Ectodermal cell (in vitro differentiated cells): ENCODE data around the gene GNG2.
A peak's percentile ranks its signal among the peaks of the same experiment; 100 is the strongest.

Experiments
- H3K27ac ChIP-seq: 2 replicates; pipeline ENCODE4 v1.7.0; 2013; ENCODE audit warnings: mild to moderate bottlenecking, low read depth, low read length; ENCODE audit not compliant: insufficient read depth, poor library complexity, severe bottlenecking
- H3K27me3 ChIP-seq: 2 replicates; pipeline ENCODE4 v1.7.0; 2013; ENCODE audit warnings: mild to moderate bottlenecking, low read length; ENCODE audit not compliant: insufficient read depth, control insufficient read depth, poor library complexity, severe bottlenecking
- H3K36me3 ChIP-seq: one replicate; pipeline ENCODE4 v1.7.0; 2013; ENCODE audit warnings: low read length; ENCODE audit not compliant: control insufficient read depth, insufficient read depth
- H3K4me1 ChIP-seq: one replicate; pipeline ENCODE4 v1.7.0; 2013; ENCODE audit warnings: low read length; ENCODE audit not compliant: control insufficient read depth, insufficient read depth
- H3K4me3 ChIP-seq: 2 replicates; pipeline ENCODE4 v1.7.0; 2013; ENCODE audit warnings: low read depth, low read length, control low read depth; ENCODE audit not compliant: insufficient read depth
- H3K9me3 ChIP-seq: 2 replicates; pipeline ENCODE4 v1.7.0; 2013; ENCODE audit warnings: mild to moderate bottlenecking, low read length, moderate library complexity; ENCODE audit not compliant: control insufficient read depth
- WGBS, 2 experiments: methylation state at CpG; one replicate each; pipeline ENCODE4 v1.1.7; 2013; ENCODE audit warnings: missing lambda C conversion rate in 2 of 2; 5-methylcytosine and 5-hydroxymethylcytosine counted together

GNG2 gene

GRCh38 chr14:51981218-51981854 lies 120.9 kb downstream of the GNG2 start:
- Histone ChIP-seq H3K27ac (no peak overlapping the region), H3K4me1 (no peaks in the 10 kb centered on the region), H3K4me3 (no peak overlapping the region), H3K9me3 (no peaks in the 10 kb centered on the region), H3K27me3 (no peaks in the 10 kb centered on the region), H3K36me3 (no peaks in the 10 kb centered on the region)
- WGBS, 2 experiments = 95 to 96% methylated on average over 4 of the region's 4 CpGs

GRCh38 chr14:51988221-51988620 lies 127.8 kb downstream of the GNG2 start:
- H3K4me3 ChIP-seq = no peak overlapping the region

GRCh38 chr14:51989293-51990234 lies 129.2 kb downstream of the GNG2 start, which contains the start of gene RTRAF:
TSS of gene RTRAF (plus strand) at chr14:51989546. CDS start at chr14:51989640, 94 bp downstream.
- H3K4me3 ChIP-seq = peak within 1 kb of the TSS; percentile 87
- no peaks in the 10 kb centered on the region for H3K9me3 ChIP-seq
- no peaks in the 10 kb centered on the region for H3K27me3 ChIP-seq
- peaks cover 3% of the 10 kb centered on the region for H3K4me1 ChIP-seq
- H3K27ac ChIP-seq = peak within 1 kb of the TSS; percentile 65
- 0% methylated on average over 72 of the region's 72 CpGs for WGBS, 2 experiments
- H3K36me3 ChIP-seq = peaks cover 14% of the 10 kb centered on the region

More at GRCh38 chr14:51988221-51988620, 127.8 kb downstream of the GNG2 start:
- H3K4me1 ChIP-seq = peaks cover 3% of the 10 kb centered on the region
- no peaks in the 10 kb centered on the region for H3K27me3 ChIP-seq
- WGBS, 2 experiments = 81 to 84% methylated on average over 1 of the region's 1 CpG
- H3K27ac ChIP-seq = no peak overlapping the region
- no peaks in the 10 kb centered on the region for H3K9me3 ChIP-seq
- peaks cover 9% of the 10 kb centered on the region for H3K36me3 ChIP-seq

- Histone ChIP-seq H3K4me3 (peak overlapping the region; percentile 87), H3K27ac (no peak overlapping the region), H3K36me3 (peaks cover 14% of the 10 kb centered on the region), H3K27me3 (no peaks in the 10 kb centered on the region), H3K9me3 (no peaks in the 10 kb centered on the region), H3K4me1 (peaks cover 3% of the 10 kb centered on the region)
- WGBS, 2 experiments = 20% methylated on average over 1 of the region's 3 CpGs; no CpG with 5 or more reads in 1 of the 2 experiments
Measured at GRCh38 chr14:51990488-51990887, 130.1 kb downstream of the GNG2 start.

- H3K9me3 ChIP-seq = no peaks in the 10 kb centered on the region
- no peak overlapping the region for H3K4me3 ChIP-seq
- H3K27ac ChIP-seq = no peak overlapping the region
- H3K4me1 ChIP-seq = peaks cover 3% of the 10 kb centered on the region
- WGBS, 2 experiments = 86 to 90% methylated on average over 2 of the region's 3 CpGs
- peaks cover 16% of the 10 kb centered on the region for H3K36me3 ChIP-seq
- H3K27me3 ChIP-seq = no peaks in the 10 kb centered on the region
Measured at GRCh38 chr14:51993285-51993920, 133.0 kb downstream of the GNG2 start.

DNA sequence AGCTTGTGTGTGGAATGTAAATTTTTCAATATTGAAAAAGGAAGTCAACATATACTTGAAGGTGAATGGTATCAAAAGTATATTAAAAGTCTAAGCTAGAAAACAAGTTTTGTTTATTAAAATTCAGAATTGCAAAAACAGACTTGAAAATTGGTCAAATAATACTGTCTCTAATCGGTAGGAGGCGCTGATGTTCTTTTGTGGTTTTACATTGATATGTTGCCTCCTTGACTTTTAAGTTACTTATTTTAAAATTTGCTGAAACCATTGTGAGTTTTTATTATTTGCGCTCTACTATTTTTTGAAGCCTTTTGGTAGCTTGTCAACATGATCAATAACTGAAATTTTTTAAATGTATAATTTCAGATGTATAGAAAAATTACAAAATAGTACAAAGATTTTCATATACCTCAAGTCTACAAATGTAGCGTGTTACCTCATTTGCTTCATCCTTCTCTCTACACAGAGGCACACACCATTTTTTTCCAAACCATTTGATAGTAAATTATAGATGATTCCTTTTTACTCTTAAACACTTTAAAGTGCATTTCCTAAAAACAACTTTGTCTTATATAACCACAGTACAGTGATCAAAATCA lies 135.8 kb downstream of the GNG2 start:
- H3K36me3 ChIP-seq = peaks cover 18% of the 10 kb centered on the region
- H3K27me3 ChIP-seq = no peaks in the 10 kb centered on the region
- 37 to 74% methylated on average over 2 to 4 of the region's 4 CpGs for WGBS, 2 experiments
- H3K27ac ChIP-seq = no peak overlapping the region
- no peak overlapping the region for H3K4me3 ChIP-seq
- H3K9me3 ChIP-seq = no peaks in the 10 kb centered on the region
- H3K4me1 ChIP-seq = no peaks in the 10 kb centered on the region

GRCh38 chr14:51998348-51998747 lies 137.9 kb downstream of the GNG2 start:
- no peak overlapping the region for H3K27ac ChIP-seq
- no peaks in the 10 kb centered on the region for H3K27me3 ChIP-seq
- H3K4me3 ChIP-seq = no peak overlapping the region
- no peaks in the 10 kb centered on the region for H3K9me3 ChIP-seq
- H3K36me3 ChIP-seq = peaks cover 19% of the 10 kb centered on the region
- H3K4me1 ChIP-seq = no peaks in the 10 kb centered on the region

GRCh38 chr14:51999084-51999483 lies 138.7 kb downstream of the GNG2 start:
- Histone ChIP-seq H3K4me3 (no peak overlapping the region), H3K4me1 (no peaks in the 10 kb centered on the region), H3K27ac (no peak overlapping the region), H3K9me3 (no peaks in the 10 kb centered on the region), H3K27me3 (no peaks in the 10 kb centered on the region), H3K36me3 (peaks cover 21% of the 10 kb centered on the region)
- WGBS, 2 experiments = 90 to 100% methylated on average over 2 of the region's 2 CpGs

DNA sequence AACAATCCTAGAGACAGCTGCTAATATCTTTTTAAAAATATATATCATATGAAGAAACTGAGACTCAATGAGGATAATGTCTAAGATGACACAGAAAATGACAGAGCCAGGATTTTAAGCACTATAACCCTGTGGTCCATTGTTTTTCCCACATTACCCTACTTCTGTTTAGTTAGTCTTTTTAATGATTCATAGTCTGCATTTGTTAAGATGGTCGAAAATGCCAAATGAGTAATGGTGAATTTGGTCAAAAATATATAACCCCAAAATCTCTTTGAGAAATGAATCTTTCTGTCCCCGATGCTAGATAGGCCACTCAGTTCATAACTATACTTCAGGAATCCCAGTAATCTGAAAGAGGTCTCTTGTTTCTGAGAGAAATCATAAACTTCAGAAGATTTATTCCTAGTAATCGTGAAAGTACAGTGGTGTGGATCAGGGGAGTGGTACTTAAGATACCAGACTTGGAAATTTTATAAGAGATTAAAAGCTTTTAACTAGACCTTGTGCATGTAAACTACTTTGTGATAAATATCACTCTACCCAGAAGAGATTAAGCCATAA lies 139.7 kb downstream of the GNG2 start:
- H3K4me1 ChIP-seq = no peaks in the 10 kb centered on the region
- no peaks in the 10 kb centered on the region for H3K27me3 ChIP-seq
- H3K9me3 ChIP-seq = no peaks in the 10 kb centered on the region
- H3K4me3 ChIP-seq = no peak overlapping the region
- no peak overlapping the region for H3K27ac ChIP-seq
- H3K36me3 ChIP-seq = peaks cover 28% of the 10 kb centered on the region
- WGBS, 2 experiments = 95 to 96% methylated on average over 2 of the region's 3 CpGs
